Kasumi-1 (cell line): ENCODE measurements around the gene SPTBN1.

ENCODE experiments used
- DNase-seq, 2 experiments: peaks; one replicate each; lab custom pipeline; 2025; lab: John Stamatoyannopoulos, UW

Gene SPTBN1

DNA sequence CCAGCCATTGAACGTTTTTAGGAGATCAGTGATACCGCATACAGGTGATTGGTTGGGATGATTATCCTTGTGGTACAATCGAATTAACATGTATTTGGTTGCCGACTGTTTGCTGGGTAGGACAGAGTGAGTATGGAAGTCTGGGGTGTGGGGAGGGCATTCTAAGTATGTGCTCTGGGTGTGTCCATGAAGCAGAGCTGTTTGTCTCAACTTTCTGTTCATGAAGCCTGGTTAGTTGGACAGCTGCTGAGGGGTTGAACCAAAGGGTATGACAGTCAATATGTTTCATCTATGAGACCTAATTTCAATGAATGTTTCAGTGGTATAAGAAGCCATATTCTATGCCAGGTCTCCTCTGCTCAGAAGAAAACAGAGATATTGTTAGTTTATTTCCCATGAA is 21.9 kb upstream of the SPTBN1 start:
- no peak for DNase-seq

DNA sequence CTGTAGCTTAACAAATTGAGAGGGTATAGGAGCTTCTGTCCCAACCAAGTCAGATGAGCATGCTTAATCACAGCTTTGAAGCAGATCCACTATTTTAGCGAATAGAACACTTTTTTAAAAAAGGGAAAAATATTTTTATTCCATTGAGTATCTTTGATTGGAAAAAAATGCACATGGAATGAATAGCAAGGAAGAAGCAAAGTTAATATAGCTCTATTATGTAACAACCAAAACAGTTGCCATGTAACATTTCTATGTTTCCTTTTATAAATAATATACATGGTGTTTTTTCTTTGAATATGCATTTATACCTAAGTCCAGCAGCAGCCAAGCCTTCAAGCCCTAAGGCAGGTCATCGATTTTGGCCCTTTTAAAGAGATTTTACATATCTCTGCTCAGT is 21.4 kb upstream of the SPTBN1 start:
- DNase-seq, result no peak

DNA sequence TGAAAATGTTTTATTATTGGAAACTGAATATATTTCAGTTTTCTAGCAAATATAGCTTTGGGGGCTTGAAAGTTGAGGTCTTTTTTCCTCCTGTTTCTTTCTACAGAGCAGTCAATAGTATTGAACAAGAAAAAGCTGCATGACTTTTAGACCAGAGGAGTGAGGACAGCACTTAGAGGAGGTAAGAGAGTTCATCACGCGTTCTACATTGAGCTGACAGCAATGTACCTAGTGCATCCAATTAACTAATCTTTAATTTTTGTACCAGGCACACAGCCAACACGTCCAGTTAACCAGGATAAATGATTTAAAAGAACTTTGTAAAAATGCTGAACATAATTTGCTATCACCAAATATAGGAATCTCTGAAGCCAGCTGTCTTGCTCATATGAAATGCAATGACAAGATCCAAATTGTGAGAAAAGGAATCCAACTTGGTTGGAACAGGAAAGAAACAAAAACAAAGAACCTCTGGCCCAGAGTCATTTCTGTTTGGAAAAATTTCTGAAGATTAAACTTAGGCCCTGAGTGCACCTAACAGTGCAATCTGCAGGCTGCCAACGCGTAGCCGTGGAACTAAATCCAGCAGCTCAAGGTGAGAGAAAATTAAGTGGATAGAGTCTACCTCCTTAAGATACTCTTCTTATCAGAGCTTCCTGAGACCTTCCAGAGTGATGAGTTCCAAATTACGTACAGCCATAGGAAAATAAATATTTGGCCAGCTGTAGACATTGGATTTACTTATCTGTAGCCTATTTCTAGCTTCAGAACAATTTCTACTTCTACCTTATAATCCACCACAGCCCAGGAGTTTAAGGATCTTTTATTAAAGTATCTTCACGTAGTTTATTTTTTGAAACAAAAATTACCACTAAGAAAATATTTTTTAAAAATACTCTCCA is 20.6 kb upstream of the SPTBN1 start:
- no peak for DNase-seq

DNA sequence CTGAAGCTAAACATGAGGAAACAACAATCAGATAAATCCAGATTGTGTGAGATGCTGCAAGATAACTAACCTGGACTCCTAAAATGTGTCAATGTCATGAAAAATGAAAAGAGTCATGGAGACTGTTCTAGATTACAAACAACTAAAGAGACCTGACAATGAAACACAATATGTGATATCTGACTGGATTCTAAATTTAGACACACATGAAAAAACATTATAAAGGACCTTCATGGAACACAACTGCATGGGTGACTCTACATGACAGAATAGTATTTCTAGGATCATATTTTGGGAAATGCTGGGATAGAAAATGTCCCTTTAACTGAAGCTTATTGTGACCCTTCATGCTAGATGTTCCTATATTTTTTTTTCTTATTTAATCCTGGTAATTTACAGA is 18.5 kb upstream of the SPTBN1 start:
- DNase-seq, result no peak

DNA sequence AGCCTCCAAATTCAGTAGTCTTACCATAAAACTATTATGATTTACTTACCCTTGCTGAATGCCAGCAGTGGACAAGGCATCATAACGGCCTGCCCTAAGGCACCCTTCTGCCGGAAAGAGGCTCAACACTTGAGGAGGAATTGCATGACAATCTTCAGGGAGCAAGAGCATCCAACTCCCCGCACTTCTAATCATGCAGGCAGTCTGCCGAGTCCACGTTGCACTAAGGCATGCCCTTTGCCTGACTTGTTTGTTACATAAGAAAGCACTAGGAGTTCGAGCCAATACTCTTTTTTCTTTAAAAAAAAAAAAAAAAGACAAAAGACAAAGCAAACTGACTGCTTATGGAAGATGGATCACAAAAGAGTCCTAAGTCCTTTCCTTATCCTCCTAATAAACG is 17.9 kb upstream of the SPTBN1 start:
- no peak for DNase-seq

DNA sequence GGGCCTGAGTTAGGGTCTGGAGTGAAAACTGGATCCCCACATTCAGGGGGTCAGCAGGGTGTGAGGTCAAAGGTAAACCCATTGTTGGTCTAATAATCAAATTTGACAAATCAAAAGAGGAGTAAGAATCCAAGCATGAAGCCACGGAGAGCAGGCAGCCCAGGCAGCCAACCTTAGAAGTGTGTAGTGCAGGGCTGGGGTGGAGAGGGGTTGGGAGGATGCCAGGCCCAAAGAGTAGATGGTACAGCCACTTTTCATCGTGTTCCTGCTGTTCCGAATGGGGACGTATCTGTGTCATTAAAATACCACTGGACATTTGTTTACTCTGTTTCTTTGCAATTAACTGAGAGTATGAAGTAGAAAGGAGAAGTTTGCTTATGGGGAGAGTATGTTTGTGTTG is 16.5 kb upstream of the SPTBN1 start:
- no peak for DNase-seq

DNA sequence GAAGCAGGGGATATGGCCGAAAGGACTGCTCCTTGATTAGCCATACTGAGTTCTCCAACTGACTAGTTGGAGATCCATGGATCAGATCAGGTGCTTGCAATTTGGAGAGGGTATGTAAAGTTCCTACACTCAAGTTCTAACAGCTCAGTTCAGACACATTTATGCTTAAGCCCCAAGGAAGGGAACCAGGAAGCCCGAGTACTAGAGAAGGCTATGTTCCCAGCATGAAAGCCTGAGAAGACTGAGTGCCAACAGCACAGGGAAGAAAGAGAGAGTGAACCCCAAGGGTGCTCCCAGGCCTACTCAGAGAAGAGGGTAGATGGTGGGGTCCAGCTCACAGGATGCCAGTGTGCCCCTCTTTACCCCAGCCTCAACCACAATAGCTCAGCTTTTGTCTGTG is 16.1 kb upstream of the SPTBN1 start:
- no peak for DNase-seq

DNA sequence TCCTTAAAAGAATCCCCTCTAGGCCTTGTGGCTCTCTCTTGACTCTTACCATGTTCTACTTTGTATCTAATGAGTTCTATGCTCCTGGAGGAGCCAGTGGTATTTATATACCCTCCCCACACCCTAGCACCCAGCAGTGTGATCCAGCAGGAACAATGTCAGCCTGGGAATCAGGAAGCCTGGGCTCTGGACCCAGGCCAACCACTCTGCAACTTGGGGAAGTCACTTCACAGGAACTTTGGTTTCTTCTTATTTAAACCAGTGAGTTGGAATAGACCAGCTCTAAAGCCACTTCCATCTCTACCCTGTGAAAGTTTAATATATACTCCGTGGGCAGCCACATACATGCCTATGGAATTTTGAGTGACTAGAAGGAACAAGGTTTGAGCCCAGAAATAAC is 11.6 kb upstream of the SPTBN1 start:
- no peak for DNase-seq

DNA sequence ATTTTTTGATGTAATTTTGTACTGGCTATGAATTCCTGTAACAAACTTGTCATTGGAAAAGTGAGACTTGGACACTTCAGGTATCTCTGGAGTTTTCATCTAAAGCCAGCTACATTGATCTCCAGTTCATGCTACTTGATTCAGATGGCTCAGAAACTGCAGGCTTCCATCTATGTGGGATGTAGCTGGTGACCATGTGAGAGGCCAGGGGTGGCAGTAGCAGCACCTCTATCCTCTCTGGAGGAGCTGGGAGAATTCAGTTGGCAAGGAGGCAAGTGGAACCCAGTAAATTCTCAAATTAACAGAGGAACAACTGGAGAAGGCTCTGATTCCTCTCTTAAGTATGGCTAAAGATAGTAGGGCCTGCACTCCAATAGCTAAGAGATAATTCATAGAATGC is 10.0 kb upstream of the SPTBN1 start:
- no peak for DNase-seq

DNA sequence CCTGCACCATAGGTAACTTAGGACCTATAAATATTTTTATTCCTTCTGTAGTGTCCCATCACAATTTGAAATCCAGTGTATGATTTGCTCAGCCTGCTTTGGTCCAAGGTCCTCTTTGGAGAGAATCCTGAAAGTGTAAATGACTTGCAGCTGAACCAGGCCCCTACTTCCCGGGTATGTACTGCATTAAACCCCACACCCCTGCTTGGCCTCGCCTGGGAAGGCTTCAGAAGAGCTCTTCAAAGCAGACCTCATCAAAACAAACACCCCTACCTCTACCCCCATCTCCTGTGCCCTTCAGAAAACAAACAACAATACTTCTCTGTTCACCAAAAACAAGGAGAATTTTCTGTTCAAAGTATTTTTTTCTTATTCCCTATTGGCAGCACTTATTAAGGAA is 9.5 kb upstream of the SPTBN1 start:
- DNase-seq, result no peak

DNA sequence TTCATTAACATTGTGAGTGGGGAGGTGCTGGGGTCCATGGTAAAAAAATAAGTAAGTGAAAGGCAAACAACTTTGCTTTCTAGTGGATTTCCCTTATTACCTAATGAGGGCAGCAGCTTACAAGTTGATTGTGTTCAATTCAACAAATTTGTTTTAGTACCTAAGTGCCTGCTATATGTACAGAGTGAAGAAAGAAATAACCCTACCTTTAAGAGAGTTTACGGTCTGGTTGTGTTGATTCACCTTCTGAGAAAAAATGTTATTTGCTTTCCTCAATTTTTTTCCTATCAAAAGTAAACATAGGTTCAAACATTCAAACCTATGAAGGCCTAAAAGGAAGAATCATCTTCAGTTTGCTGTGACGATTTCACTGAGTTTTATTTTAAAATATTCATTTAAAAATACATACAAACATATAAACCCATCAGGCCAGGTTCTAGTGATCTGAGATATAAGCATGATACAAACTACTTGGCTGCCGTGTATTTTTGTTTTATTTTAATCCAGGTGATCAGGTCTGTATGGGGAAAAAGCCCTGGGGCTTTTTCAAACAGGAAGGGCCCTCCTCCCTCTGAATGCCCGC is 1.5 kb upstream of the SPTBN1 start:
- no peak for DNase-seq

DNA sequence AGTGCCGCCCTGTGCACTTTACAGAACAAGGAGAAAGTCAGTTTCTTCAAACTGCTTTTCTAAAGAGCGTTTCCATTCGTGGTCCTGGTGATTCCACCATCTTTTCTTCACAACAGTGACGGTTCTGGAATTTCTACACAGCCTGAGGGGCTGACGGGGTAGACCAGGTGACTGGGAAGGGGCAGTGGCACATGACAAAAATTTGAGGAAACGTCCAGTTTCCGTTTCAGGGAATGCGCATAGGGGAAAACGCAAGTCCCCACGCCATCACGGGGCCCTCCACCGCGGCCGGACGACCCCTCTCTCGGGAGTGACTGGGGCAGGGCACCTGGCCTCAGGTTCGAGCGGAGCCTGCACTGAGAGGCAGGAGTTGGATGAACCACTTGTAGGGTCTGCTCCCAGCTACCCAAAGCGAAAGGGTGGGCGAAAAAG is 980 bp upstream of the SPTBN1 start:
- no peak for DNase-seq

DNA sequence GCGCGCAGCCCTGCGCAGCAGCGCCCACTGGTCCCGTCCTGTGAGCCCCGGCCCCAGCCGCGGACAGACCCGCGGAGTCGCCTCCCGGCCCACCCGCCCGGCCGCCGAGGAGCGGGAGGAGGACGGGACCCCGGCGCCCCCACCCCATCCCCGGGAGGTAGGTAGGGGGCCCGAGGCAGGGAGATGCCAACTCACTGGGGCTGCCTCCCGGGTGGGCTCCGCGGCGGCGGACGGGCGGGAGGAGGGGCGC is 160 bp downstream of the SPTBN1 start:
- no peak for DNase-seq

DNA sequence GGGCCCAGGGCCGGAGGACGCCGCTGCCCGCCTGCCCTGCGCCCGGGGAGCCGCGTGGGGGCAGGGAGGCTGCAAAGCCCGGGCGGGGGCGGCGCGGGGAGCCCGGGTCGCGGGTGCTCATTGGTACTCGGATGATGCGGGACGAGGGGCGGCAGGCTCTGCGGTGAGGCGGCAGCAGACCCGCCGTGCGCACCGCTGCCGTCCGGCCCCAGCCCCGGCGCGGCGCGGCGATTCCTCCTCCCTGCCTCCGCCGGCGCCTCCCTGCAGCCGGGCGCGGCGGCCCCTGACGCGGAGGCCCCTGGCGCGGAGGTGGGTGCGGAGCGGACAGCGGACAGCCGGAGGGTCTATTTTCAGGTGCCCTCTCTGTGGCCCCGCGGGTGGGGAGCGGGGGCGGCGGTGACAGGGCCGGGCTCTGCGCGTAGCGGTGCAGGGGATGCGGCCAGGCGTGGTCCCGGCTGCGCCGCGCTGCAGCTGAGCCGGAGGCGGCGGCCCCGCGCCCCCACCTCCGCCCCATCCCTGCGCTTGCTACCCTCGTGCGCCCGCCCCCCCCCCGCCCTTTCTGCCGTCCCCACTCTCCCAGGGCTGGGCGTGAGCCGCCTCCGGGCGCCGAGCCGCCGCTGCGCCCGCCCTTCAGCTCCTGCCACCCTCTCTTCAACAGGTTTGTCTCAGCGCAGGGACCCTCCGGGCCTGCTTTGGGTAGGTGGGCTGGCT is 640 bp downstream of the SPTBN1 start:
- no peak for DNase-seq

DNA sequence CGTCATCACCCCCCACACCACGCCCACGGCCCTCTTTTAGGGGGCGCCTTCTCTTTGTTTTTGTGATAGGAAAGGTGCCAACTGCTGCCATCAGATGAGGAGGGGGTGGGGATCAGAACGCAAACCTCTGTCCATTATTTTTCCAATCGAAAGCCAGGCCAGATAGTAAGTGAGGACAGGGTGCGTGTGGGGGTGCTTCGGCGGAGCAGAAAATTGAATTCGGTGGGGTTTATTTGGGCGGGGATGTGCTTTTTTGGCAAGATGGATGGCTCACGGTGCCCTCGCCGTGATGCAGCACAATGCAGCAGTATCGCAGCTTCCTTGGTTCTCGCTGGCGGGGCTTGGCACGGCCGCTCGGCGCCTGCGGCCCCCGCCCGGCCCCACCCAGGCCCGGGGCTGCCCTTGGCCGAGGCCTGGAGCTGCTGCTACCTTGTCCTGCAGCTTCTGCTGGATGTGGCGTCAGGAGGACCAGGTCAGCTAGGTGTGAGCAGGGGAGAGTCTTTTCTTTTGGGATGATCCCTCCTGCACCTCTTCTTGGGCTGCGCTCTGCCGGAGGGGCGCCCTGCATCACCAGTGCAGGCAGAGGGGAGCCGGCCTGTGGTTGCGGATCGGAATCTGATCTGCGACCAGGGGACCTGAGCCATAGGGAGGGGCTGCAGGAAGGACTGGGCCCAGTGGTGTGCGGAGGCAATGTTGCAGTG is 1.3 kb downstream of the SPTBN1 start:
- no peak for DNase-seq

DNA sequence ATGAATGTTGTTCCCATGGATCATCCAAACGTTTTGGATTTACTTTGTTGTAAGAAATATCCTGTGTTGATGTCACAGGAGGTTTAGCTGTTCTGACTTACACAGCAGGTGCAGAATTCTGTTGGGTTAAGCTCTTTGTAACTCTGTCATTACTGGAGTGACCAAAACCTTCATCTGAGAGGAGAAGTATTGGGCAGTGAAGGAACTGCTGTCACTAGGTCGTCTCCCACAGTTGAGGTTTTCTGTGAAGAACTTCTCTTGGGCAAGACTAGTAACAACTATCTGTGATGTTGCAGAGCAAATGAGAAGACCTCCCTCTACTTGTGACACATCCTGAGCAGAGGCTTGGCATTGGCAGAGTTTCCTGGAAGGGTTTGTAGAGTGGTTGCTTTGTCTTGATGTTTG is 2.9 kb downstream of the SPTBN1 start:
- DNase-seq, result peak; percentile 55 to 65

DNA sequence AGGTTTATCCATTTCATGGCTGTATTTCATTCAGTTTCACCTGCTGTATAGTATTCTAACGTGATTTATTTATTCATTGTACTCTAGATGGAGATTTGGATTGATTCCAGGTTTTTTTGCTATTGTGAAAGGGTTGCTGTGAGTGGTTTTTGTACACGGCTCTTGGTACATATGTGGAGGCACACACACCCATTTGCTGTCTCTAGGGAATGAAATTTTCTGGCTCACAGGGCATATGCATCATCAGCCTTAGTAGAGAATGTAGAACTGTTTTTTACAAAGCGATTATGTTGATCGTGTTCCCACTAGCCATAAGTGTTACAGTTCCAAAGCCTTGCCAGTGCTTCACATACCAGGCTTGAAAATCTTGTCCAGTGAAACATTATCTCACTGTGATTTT is 5.1 kb downstream of the SPTBN1 start:
- DNase-seq, result no peak

DNA sequence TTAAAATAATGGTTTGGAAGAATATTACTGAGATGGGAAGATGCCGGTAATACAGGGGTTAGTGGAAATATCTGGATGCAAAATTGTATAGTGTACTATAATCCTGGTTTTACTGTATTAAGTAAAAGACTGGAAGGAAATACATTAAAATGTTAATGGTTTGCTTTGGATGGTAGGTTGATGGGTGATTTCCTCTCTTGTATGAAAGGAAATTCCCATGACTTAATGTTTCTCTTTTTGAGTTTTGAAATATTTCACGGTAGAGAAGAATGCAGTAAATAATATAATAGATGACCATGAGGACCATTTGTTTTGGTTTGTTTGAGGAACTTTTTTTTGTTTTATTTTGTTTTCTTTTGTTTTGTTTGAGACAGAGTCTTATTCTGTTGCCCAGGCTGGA is 8.2 kb downstream of the SPTBN1 start:
- no peak for DNase-seq

DNA sequence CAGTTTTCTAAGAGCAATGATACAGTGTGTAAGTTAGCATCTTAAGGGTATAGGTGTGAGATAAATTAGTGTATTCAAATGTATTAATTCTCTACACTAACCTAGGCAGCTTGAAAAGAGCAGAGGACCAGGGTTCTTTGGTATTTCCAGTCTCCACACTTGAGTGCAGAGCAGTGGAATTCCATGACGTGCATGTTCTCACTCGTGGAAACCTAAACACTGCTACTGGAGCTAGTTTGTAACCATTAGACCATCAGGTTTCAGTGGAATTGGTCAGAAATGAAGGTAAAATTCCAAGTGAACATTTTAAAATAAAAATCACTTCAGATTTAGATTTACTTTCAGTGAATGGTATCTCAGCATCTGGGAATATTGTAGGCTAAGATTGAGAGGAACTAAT is 9.0 kb downstream of the SPTBN1 start:
- DNase-seq, result no peak

DNA sequence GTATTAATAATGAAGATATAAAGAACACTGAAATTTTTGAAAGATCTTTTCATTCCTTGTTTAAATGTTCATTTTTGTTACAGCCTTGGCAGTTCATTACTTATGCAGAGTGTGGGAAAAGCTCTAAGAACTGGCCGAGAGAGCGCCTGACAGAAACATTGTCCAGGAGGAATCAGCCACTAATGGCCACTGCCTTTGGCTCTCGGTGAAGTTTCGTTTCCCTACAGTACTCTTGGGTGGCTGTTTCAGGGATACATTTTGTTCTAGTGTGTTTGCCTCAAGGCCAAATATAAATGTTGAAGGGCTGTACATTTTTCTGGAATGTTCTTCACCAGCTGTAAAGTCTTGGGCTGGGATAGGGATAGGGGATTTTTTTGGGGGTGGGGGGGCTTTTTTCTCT is 10.7 kb downstream of the SPTBN1 start:
- DNase-seq, result no peak

DNA sequence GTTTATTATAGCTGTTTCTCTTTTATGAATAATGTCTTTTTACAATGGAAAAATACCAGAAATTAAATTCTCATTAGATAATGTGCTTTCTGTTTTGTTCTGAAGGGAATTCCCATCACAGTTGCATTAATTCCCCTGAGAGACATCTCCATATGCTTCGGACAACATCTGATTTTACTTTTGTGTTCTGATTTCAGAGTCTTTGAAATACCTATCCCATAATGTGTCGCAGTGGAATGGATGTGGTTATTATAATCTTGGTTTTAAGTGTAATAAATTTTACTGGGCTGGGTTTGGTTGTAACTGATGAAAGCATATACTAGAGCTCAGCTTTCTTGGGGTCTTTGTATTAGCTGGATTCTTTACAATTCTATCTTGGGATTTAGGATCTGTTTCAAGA is 12.5 kb downstream of the SPTBN1 start:
- DNase-seq, result no peak

DNA sequence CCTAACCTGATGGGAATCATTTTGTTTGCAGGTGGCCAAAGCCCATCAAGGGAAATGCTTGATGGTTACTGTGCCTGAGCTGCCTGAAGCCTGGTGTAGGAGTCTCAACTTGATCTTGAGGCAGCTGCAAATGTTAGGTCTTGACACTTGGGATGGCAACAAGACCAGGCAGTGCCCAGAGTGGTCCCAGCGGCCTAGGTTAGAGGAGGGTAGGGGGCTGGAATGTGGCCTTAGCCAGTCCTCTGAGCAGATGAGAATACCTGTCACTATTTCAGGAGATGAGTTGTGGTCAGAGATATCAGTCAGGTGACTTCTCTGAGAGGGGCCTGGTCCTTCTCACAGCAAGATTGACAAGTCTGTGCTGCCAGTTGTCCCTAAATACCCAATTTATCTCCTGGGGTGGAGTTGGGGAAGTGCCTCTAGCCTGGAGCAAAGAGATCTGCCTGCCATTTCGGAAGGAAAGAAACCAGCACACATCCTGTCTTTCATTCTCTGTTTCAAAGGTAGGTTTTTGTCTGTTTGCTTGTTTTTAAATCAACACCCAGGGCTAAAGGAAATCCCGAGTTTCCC is 13.4 kb downstream of the SPTBN1 start:
- DNase-seq, result no peak
